GM12874 (cell line): ENCODE data around the gene EDDM13.

ENCODE experiments used
- TF ChIP-seq, protein P1 (sequence below): IDR thresholded peaks from 2 replicates; pipeline ENCODE4 v1.5.1; 2011; ENCODE audit warnings: low read depth, mild to moderate bottlenecking, control low read depth, low read length, moderate library complexity; ENCODE audit not compliant: insufficient read depth

The EDDM13 gene

DNA sequence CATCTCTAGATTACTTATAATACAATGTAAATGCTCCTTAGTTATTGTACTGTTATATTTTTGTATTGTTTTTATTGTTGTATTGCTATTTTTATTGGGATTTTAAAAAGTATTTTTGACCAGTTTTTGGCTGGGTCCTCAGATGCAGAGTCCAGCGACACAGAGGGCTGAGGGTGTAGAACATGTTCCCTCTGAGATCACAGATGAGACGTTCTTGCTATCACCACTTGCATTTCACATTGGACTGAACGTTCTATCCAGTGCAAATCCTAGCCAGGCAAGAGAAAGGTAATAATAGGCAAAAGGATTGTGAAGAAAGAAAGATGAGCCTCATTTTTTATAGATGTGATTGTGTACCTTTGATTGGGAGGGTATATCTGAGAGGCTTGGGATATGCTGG lies 27.1 kb downstream of the EDDM13 start:
- TF ChIP-seq, protein P1, sequence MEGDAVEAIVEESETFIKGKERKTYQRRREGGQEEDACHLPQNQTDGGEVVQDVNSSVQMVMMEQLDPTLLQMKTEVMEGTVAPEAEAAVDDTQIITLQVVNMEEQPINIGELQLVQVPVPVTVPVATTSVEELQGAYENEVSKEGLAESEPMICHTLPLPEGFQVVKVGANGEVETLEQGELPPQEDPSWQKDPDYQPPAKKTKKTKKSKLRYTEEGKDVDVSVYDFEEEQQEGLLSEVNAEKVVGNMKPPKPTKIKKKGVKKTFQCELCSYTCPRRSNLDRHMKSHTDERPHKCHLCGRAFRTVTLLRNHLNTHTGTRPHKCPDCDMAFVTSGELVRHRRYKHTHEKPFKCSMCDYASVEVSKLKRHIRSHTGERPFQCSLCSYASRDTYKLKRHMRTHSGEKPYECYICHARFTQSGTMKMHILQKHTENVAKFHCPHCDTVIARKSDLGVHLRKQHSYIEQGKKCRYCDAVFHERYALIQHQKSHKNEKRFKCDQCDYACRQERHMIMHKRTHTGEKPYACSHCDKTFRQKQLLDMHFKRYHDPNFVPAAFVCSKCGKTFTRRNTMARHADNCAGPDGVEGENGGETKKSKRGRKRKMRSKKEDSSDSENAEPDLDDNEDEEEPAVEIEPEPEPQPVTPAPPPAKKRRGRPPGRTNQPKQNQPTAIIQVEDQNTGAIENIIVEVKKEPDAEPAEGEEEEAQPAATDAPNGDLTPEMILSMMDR, result no peak

DNA sequence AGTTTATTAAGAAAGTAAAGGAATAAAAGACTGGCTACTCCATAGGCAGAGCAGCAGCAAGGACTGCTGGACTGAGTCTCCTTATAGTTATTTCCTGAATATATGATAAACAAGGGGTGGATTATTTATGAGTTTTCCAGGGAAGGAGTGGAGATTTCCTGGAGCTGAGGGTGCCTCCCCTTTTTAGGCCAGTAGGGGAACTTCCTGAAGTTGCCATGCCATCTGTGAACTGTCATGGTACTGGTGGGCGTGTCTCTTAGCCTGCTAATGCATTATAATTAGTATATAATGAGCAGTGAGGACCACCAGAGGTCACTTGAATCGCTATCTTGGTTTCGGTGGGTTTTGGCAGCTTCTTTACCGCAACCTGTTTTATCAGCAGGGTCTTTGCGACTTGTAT lies 28.6 kb downstream of the EDDM13 start:
- TF ChIP-seq, protein P1, result no peak

DNA sequence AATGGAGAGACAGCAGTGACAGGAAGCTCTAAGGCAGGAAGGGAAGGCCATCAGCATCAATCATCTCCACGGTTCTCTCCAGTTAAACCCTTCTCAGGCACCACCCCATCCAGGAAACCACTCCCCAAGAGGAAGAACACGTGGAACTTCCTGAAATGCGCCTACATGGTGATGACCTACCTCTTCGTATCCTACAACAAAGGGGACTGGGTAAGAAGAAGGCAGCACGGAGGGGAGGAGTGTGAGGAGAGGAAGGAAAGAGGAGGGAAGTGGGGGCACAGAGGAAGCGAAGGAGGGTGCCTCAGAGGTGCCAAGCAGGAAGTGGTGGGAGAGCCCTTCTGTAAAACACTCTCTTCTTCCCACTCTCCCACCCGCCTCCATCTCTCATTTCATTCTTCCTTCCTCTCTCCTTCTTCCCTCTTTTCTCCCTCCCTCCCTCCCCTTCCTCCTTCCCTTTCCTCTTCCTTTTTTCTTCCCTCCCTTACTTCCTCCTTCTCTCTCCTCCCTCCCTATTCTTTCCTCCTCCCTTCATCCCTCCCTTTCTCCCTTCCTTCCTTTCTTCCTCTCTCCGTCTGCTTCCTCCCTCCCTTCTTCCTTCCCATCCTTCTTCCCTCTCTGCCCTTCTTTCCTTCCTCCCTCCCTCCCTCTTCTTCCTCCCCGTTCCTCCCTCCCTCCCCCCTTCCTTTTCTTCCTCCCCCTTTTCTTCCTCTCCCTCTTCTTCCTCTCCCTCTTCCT lies 29.5 kb downstream of the EDDM13 start:
- TF ChIP-seq, protein P1, result no peak

DNA sequence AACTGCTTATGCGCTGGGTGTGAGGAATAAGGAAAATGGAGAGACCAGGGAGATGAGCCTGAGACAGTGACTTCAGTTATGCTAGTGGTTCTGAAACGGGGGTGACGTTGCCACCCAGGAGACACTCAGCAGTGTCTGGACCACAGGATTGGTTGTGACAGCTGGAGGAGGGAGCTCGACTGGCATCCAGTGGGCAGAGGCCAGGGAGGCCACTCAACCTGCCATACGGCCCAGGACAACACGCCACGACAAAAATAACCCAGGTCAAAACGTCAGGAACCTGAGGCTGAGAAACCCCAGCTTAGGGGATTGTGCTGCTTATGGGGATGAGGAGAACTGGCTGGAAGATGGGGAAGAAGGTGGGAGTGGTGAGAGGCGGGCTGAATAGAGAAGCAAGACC lies 31.7 kb downstream of the EDDM13 start:
- TF ChIP-seq, protein P1, result no peak

DNA sequence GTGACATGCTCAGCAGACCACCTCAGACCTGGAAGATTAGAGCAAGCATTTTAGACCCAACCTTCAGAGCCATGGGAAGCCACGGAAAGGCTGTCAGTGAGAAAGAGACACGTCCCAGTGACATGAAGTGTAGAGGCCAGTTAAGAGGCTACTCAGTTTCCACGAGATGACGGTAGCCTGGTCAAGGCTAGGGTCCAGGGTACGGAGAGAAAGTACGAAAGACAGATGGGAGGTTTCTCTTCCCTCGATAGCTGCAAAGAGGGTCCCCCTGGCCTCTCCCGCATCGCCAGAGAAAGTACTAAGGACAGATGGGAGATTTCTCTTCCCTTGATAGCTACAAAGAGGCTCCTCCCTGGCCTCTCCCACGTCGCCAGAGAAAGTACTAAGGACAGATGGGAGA lies 33.5 kb downstream of the EDDM13 start:
- TF ChIP-seq, protein P1, result no peak

DNA sequence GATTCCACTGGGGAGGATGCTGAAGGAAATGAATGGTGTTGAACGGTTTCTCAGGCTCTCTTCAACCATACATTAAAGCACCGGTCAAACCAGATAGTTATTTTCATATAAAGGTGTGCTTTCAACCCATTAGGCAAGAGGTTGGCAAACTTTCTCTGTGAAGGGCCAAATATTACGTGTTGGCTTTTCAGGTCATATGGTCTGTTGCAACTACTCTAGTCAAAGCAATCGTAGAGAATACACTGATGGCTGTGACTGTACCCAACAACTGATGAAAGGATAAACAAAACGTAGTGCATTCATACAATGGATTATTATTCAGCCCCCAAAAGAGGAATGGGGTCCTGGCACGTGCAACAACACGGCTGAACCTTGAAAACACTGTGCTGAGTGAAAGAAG lies 36.2 kb downstream of the EDDM13 start:
- TF ChIP-seq, protein P1, result no peak

DNA sequence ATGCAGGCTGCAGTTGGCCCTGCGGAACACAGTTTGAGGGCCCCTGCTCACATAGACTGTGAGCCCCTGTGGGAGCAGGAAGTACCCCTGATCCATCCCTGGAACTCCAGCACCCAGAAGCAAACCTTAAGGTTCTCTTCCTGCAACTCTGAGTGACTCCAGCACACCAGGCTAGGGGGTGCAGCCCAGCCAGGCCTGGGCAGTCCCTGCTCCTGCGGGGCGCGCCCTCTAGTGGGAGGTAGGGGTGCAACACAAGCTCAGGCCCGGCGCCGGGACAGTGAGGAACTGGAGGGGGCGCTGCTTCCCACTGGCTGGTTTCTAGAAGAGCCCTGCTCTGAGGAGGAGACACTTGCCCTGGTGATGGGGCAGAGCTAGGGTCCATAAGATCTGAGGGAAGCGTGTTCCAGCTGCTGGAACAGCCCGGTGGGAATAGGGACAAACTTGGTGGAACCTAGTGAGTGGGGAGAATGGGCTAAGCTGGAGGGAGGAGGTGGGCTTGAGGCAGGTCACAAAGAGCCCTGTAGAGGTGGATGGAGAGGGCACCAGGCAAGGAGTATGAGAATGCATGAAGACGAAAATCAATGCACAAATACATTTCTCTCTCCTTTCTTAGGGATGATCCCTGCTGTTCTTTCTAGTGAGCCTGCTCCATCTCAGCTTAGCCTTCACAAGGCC lies 37.1 kb downstream of the EDDM13 start:
- TF ChIP-seq, protein P1, result peak; percentile 91
